CD4-positive, alpha-beta T cell treated with Interleukin-4 for 1 hour (primary cell): ENCODE measurements around the gene LRFN4.

Source experiments
- DNase-seq, 2 donors: peaks; one replicate each; pipeline ENCODE4 v3.0.0-alpha.2; 2020 to 2022

The LRFN4 gene

DNA sequence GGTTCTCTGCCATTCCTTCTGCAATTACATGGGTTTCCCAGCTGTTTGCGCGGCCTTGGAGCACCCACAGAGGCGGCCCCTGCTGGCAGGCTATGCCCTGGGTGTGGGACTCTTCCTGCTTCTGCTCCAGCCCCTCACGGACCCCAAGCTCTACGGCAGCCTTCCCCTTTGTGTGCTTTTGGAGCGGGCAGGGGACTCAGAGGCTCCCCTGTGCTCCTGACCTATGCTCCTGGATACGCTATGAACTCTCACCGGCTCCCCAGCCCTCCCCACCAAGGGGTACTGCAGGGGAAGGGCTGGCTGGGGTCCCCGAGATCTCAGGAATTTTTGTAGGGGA lies 11.0 kb upstream of the LRFN4 start:
- no peak for DNase-seq

DNA sequence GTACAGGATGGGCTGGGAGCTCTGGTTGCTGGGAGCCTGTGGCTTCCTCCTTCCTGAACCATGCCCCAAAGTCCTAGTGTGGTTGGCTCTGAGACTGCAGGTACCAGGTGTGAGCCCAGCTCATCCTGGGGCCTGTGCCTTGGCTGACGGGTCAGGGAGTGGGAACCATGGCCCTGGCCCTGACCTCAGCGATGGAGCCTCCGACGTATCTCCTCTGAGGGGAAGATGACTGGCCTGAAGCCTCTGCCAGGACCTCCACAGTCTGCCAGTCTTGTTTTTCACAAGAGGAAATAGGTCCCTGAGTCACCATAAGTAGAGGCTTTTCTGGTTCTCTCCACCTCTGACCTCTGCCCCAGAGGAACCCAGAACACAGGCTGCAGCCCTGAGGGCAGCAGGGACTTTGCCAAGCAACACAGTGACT lies 10.2 kb upstream of the LRFN4 start:
- DNase-seq: no peak

DNA sequence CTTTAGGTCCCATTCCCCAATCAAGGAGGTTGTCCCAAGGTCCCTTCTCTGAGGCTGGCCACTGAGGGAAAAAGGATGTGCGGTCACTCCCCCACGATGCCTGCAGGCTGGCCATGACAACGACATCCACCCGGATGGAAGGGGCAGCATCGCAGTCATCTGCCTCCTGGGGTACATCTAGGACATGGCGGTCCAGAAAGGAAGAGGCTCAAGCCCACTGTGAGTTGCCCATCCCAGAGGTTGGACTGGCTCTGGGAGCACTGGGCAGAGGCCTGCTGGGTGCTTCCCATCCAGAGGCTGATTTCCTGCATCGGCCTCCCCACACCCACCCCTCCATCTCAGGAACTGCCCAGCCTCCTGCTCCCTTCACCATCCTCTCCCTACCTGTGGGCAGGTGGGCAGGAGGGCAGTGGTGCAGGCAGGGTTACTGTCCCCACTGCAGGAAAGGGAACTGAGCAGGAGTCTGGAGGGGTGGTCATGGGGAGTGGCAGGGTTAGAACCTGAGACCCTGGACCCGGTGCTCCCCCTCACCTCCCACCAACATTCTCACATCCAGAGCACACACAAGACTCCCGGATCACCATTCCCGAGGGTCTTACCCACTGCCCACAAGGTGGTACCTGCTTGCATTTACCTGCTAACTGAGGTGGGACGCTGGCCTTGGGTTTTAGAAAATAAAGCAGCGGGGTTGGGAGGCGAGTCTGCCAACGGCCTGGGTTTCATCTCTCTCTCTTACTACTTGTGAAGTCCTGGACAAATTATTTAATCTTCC lies 9.2 kb upstream of the LRFN4 start:
- DNase-seq: no peak

DNA sequence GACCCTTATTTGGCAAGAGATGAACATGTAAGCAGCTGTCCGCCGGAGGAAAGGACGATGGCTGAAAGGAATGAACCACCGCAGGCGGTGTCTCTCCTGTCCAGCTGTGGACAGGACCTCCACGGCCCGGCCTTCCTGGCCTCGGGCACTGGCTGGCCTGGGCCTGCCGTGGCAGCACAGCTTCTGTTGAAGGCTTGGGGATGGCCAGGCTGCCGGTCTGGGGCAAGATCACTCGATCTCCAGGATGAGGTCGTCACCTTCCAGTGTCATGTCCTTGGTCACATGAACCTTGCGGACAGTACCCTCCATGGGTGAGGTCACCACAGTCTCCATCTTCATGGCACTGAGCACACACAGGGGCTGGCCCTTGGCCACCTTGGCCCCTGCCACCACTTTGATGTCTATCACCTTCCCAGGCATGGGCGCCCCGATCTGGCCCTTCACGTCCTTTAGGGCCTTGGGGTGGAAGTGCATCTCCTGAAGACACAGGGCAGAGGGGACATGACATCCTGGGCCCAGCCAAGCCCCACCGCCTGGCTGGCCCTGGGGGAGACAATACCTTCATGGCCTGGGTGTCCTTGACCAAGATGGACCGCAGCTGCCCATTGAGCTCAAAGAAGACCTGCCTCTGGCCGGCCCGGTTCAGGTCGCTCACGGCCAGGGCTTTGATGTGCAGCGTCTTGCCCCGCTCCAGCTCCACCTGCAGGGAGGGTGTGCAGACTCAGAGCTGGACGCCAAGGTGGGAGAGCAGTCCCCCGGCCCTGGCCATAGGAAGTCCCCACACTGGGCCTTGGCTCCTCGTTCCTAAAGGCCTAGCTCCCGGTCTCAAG lies 8.0 kb upstream of the LRFN4 start:
- no peak for DNase-seq

DNA sequence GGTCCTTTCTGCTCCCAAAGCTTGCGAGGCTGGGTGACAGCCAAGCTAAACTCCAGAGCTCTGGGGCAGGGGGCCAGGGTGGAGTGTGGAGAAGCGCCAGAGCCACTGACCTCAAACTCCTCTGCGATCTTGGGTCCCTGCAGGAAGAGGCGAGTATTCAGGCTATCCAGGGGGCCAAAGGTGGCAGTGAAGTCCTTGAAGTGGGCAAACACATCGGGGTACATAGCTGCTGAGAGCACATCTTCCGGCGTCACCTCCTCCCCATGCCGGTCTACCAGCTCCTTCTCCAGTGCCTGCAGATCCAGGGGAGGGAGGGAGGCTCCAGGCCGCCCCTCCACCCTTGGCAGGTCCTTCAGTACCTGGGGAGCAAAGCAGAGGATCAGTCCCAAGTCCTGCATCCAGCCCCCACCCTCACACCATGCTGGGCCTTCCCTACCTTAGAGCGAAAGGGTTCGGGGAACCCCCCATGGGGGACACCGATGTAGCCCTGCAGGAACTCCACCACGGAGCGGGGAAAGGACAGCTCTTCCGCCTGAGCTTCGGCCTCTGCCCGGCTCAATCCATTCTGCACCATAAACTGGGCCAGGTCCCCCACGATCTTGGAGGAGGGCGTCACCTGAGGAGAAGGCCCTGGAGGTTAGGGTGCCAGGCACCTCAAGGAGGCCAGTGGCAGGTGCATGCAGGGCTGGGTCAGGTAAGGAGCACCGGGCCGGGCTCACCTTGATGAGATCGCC lies 7.2 kb upstream of the LRFN4 start:
- DNase-seq: no peak

DNA sequence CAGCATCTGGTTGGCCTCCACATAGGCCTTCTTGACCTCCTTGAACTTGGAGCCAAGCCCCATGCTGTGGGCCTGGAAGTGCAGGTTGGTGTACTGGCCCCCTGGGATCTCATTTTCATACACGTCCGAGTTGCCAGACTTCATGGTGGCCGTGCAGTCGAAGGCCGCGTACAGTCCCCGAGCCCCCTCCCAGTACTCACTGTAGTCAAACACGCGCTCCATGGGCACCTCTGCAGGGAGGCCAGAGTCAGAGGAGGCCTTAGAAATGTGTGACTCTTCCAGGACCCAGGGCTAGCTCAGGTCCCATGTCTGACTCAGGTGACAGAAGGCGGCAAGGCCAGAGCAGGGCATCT lies 6.7 kb upstream of the LRFN4 start:
- no peak for DNase-seq

DNA sequence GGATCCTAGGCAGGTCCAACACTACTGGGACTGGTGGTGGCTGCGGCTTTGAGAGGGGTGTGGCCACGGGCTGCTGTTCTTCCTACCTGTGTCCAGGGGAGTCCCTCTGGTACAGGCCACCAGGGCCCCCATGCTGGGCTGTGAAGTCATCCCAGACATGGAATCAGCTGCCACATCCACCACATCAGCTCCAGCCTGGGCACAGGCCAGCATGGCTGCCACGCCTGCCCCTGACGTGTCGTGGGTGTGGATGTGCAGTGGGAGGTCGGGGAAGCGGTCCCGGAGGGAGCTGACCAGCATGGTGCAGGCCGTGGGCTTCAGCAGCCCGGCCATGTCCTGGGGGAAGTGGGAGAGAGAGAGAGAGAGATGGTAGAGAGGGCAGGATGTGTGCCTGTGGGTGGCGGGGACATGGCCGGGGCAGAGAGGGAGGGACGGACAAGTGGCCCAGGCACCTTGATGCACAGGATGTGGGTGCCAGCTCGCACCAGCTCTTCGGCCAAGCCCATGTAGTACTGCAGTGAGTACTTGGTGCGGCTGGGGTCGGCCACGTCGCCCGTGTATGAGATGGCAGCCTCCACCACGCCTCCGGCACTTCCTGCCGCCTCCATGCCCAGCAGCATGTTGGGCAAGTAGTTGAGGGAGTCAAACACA lies 6.2 kb upstream of the LRFN4 start:
- no peak for DNase-seq

DNA sequence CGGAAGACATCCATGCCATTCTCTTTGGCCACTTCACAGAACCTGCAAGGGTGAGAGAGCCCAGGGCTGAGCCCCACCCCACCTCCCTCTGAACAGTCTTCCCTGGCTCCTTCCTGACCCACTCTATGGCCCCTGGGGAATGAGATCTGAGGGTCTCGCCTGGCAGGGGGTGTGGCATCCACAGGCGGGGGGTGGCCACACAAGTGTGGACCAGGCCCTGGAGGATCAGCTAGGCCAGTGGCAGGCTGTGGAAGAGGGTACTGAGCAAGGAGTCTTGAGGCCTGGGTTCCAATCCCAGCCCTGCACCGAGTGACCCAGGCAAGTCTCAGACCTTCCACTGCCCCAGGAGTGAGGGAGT lies 5.6 kb upstream of the LRFN4 start:
- no peak for DNase-seq

DNA sequence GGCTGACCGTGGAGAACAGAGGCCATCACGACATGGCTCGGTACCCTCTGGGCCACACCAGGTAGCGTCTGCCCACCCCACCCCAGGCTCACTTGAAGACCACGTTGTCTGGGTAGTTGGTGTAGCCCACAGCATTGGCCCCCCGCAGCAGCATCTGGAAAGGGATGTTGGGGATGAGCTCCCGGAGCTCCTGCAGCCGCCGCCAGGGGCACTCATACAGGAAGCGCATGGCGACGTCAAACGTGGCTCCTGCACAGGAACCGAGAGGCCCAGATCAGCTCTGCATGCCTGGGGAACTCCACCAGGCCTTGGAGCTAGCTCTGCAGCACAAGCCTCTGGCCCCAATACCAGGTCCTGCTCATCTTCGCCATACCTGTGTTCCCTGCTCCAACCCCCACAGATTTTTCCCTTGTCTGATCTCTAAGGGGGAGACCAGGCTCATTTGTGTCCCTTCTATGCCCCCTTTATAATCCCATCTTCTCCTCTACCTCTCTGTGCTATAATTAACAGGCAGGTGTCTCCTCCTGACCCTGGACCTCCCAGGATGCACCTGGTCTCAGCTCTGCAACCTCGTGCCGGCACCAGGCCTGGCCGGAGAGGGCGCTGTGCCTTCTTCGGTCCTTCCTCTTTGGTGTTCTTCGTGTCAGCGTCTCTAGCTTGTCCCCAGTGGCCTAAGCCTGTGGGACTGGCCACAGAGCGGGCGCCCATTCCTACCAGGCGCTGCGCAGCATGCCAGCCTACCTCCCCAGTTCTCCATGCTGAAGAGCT lies 5.0 kb upstream of the LRFN4 start:
- peak in 1 of 2 donors; percentile 29 for DNase-seq

DNA sequence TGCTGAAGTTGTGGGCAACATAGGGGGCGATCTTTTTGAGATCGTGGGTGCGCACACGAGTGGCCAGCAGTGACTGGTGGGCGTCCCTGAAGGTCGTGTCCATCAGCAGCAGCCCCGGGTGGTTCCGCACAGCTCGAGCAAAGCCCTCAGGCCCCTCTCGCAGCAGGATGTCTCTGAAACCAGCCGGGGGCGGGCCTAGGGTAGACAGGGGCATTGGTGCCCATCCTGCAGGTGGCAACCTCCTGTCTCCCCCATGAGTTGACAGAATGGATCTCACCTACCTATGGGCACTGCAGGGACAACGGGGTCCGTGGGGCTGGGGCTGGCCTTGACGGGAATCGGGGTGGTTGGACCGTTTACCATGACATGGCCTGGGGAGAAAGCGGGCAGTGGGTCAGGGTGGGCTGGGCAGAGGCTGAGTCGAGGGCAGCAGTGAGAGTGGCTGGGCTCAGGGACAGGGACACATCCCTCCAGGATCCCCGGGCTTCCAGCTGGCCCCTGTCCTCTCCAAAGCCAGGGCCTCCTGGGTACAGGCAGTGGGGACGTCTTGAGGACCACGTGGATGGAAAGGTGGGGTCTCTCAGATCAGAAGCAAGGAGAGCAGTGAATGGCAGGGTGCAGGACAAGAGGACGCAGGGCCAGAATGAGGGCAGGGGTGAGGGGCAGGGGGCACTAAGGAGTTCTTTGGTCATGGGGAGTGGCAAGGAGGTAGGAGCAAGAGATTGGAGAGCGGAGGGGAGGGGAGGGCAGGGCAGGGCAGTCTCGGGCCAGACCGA lies 4.2 kb upstream of the LRFN4 start:
- no peak for DNase-seq

DNA sequence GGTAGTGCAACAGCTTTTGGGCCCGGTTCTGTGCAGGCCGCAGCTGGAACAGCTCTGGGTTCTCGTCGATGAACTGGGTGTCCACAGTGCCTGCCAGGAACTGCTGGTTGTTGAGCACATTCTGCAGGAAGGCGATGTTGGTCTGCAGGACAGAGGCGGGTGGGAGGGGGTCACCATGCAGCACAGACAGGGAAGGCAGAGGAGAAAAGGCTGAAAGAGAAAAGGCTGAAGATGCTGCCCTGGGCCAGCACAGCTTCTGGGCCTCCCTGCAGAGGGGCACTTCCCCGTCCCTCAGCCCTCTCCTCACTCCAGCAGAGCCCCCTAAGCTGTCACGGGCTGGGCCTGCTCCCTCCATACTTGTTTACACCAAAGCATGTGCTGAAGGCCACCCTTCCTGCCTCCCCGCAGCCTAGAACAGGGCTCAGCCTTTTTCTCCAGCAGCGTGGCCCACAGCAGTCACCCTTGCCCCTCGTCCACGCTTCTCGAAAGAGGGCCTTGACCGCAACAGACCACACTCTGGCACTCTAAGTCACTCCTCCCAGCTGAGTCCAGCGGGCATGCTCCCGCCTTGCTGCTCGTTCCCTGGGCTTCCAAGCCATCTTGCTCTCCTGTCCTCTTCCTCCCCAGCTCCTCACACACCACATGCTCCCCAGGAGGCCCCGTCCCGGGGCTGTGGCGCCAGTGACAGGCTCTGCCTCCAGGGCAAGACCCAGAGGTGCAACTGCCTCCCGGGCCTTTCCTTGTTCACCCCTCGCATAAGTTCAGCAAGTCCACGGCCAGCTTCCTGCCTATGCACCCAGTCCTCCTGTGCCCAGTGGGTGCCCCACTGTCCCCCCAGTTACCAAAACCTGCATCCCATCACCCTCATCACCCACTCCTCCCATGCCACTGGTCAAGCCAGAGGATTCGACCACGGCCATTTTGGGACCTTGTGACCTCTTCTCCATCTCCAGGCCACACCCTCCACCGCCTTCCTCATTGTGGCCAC lies 3.3 kb upstream of the LRFN4 start:
- no peak for DNase-seq

DNA sequence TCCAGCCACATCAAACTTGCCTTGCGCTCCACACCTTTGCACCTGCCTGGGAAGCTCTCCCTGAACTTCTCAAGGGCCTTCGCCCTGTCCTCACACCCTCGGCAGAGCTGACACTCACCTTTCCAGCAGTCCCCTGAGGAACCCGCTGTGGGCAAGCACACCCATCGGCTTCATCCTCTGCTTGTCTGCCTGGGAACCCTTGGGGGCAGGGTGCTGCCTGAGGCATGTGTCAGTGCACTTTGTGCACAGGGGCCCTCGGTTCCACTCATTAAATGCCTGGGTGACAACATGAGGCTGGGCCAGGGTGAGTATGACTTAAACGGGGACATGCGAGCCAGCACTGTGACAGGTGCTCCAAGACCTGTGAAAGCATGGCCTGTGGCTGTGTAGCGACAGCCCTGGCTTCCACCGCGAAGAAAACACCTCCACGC lies 2.6 kb upstream of the LRFN4 start:
- no peak for DNase-seq

DNA sequence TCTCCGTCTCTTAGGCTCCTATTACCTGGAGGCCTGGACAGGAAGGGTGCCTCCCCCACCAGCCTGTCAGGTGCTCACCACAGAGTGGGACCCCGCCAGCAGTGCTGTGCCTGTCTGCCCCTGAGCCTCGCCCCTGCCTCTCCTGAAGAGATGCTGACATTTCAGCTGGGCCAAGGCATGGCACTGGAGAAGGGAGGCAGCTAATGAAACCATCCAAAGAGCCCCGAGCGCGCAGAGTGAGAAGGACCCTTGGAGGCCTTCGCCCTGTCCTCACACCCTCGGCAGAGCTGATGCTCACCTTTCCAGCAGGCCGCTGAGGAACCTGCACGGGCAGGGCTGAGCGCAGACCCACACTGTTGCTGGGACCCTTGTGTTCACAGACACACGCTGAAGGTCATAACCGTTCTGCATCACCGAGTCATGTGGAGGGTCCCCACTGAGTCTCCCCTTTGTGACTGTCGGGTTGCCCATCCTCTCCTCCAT lies 2.1 kb upstream of the LRFN4 start:
- no peak for DNase-seq

DNA sequence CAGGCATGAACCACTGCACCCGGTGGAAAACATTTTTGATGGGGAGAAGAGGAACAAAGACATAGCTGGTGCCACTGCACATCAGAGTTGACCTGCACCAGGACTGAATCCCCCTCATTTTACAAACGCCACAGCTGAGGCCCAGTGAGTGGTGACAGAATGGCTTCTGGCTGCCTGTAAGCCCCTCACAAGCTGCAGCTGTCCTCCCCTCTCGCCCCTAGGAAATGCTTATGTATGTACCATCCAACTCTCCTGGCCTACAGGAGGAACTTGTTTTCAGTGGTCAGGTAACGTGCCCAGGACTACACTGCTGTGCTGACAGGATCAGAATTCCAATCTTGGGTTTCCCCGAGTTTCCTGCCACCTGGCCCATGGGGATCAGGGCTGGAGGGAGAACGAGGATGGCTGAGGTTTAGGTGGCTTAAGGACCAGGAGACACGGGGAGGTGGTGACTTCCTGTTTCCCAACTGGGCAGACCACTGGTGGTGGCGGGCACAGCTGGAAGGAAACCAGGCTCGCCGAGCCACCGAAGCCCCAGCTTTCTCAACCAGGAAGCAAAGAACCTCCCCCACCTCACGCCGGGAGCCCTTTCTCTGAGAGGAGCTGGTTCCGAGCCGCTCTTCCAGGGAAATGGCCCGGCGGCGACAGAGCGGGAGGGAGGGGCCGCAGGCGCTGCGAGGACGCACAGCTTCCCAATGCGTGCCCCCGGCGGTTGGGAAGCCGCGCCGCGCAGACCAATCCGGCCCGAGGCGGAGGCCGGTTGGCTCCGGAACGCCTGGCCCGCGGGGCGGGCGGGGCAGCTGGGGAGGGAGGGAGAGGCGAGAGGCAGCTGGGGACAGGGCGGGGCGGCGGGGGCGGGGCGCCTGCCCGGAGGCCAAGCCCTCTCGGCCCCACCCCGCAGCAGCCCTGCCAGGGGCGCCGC lies 1.0 kb upstream of the LRFN4 start:
- peak; percentile 82 to 83 for DNase-seq

DNA sequence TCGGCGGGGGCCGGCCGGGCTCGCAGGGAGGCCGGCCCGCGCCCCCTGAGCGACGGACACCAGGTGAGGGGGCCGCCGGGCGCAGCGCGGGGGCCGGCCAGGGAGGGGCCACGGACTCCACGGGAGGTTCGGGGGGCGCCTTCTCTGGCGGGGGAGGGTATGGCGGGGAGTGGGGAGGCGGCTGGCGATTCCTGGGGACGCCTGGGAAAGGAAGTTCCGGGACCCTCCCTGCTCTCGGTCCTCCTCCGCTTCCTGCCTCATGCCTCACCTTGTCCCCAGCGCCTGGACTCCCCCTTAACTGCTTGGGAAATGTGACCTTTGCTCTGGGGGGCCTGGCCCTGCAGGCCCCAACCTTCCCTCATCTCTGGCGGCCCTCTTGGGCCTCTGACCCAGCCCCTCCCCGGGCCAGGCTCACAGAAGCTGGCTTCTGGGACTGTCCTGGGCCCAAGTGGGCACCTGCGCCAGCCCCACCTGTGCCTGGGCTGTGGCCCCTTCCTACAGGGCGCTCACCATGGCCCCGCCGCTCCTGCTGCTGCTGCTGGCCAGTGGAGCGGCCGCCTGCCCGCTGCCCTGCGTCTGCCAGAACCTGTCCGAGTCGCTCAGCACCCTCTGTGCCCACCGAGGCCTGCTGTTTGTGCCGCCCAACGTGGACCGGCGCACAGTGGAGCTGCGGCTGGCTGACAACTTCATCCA lies 516 bp downstream of the LRFN4 start:
- DNase-seq: no peak

DNA sequence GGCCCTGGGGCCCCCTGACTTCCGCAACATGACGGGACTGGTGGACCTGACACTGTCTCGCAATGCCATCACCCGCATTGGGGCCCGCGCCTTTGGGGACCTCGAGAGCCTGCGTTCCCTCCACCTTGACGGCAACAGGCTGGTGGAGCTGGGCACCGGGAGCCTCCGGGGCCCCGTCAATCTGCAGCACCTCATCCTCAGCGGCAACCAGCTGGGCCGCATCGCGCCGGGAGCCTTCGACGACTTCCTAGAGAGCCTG lies 992 bp downstream of the LRFN4 start:
- DNase-seq: no peak

DNA sequence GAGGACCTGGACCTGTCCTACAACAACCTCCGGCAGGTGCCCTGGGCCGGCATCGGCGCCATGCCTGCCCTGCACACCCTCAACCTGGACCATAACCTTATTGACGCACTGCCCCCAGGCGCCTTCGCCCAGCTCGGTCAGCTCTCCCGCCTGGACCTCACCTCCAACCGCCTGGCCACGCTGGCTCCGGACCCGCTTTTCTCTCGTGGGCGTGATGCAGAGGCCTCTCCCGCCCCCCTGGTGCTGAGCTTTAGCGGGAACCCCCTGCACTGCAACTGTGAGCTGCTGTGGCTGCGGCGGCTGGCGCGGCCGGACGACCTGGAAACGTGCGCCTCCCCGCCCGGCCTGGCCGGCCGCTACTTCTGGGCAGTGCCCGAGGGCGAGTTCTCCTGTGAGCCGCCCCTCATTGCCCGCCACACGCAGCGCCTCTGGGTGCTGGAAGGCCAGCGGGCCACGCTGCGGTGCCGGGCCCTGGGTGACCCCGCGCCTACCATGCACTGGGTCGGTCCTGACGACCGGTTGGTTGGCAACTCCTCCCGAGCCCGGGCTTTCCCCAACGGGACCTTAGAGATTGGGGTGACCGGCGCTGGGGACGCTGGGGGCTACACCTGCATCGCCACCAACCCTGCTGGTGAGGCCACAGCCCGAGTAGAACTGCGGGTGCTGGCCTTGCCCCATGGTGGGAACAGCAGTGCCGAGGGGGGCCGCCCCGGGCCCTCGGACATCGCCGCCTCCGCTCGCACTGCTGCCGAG lies 1.5 kb downstream of the LRFN4 start:
- no peak for DNase-seq
